SK-N-SH treated with all-trans-retinoic acid at 6 μM for 48 hours (cell line): ENCODE results near the gene TRIM44.
"Not testable (repeated sequence)": the region's sequence is repeated elsewhere in the genome, so short reads cannot be mapped to it uniquely, and the experiment has no call there.

ENCODE experiments used
- ATAC-seq: fragments of 200-7000 bp; cut with Tn5 transposase; 3 replicates; pipeline ENCODE4 v1.9.1; 2020; ENCODE audit warnings: mild to moderate bottlenecking, moderate library complexity
- ARNTL ChIP-seq: fragments of 450-650 bp; formaldehyde crosslinking; IDR thresholded peaks from 2 replicates; pipeline ENCODE4 v1.5.0; 2020; ENCODE audit warnings: low read depth, mild to moderate bottlenecking, moderate library complexity, borderline replicate concordance
- BACH2 ChIP-seq: fragments of 250-450 bp; sonication (Bioruptor Pico); IDR thresholded peaks from 2 replicates; pipeline ENCODE4 v1.9.0; 2021; ENCODE audit warnings: mild to moderate bottlenecking, borderline replicate concordance
- CREB5 ChIP-seq: fragments of 250-450 bp; sonication (Bioruptor Pico); IDR thresholded peaks from 2 replicates; pipeline ENCODE4 v1.5.1; 2020; ENCODE audit warnings: low read depth, mild to moderate bottlenecking, moderate library complexity
- CSDC2 ChIP-seq: fragments of 250-450 bp; sonication (Bioruptor Pico); IDR thresholded peaks from 2 replicates; pipeline ENCODE4 v1.5.0; 2020; ENCODE audit warnings: mild to moderate bottlenecking, moderate library complexity
- CSRNP3 ChIP-seq: fragments of 250-450 bp; sonication (Bioruptor Pico); IDR thresholded peaks from 2 replicates; pipeline ENCODE4 v1.5.1; 2021; ENCODE audit warnings: mild to moderate bottlenecking, moderate library complexity
- ESRRG ChIP-seq: fragments of 250-450 bp; sonication (Bioruptor Pico); IDR thresholded peaks from 2 replicates; pipeline ENCODE4 v1.6.1; 2021; ENCODE audit warnings: mild to moderate bottlenecking
- GLIS3 ChIP-seq: fragments of 250-450 bp; sonication (Bioruptor Pico); IDR thresholded peaks from 2 replicates; pipeline ENCODE4 v1.5.0; 2020; ENCODE audit warnings: mild to moderate bottlenecking, moderate library complexity
- ISL1 ChIP-seq: fragments of 250-450 bp; sonication (Bioruptor Pico); IDR thresholded peaks from 2 replicates; pipeline ENCODE4 v2.1.2; 2022; ENCODE audit warnings: mild to moderate bottlenecking, moderate library complexity
- PPARA ChIP-seq: fragments of 250-450 bp; sonication (Bioruptor Pico); IDR thresholded peaks from 2 replicates; pipeline ENCODE4 v1.5.0; 2020; ENCODE audit warnings: mild to moderate bottlenecking, borderline replicate concordance
- RARB ChIP-seq: fragments of 250-450 bp; sonication (Bioruptor Pico); IDR thresholded peaks from 2 replicates; pipeline ENCODE4 v1.8.0; 2021; ENCODE audit warnings: mild to moderate bottlenecking, moderate library complexity
- SNAI2 ChIP-seq: fragments of 250-450 bp; sonication (Bioruptor Pico); IDR thresholded peaks from 2 replicates; pipeline ENCODE4 v1.5.0; 2020; ENCODE audit warnings: mild to moderate bottlenecking, moderate library complexity
- TCF4 ChIP-seq: fragments of 250-450 bp; sonication (Bioruptor Pico); IDR thresholded peaks from 2 replicates; pipeline ENCODE4 v1.8.0; 2021; ENCODE audit warnings: mild to moderate bottlenecking, moderate library complexity, borderline replicate concordance
- TSHZ2 ChIP-seq: fragments of 250-450 bp; sonication (Bioruptor Pico); IDR thresholded peaks from 2 replicates; pipeline ENCODE4 v1.5.0; 2020; ENCODE audit warnings: mild to moderate bottlenecking, moderate library complexity
- ZC3H10 ChIP-seq: fragments of 250-450 bp; sonication (Bioruptor Pico); IDR thresholded peaks from 2 replicates; pipeline ENCODE4 v1.5.1; 2021; ENCODE audit warnings: mild to moderate bottlenecking, moderate library complexity
- ZFP3 ChIP-seq: fragments of 250-450 bp; sonication (Bioruptor Pico); IDR thresholded peaks from 2 replicates; pipeline ENCODE4 v1.5.0; 2020; ENCODE audit warnings: mild to moderate bottlenecking, moderate library complexity
- ZFP30 ChIP-seq: fragments of 450-650 bp; formaldehyde crosslinking; IDR thresholded peaks from 2 replicates; pipeline ENCODE4 v1.5.0; 2022; ENCODE audit warnings: mild to moderate bottlenecking, moderate library complexity
- ZNF565 ChIP-seq: fragments of 450-650 bp; formaldehyde crosslinking; conservative IDR thresholded peaks from 2 replicates; pipeline ENCODE4 v1.5.0; 2020; ENCODE audit warnings: low read depth, mild to moderate bottlenecking, moderate library complexity
- ZNF70 ChIP-seq: fragments of 450-650 bp; formaldehyde crosslinking; IDR thresholded peaks from 2 replicates; pipeline ENCODE4 v1.5.0; 2020; ENCODE audit warnings: mild to moderate bottlenecking, moderate library complexity
- ZNF8 ChIP-seq: fragments of 450-650 bp; formaldehyde crosslinking; IDR thresholded peaks from 2 replicates; pipeline ENCODE4 v1.5.0; 2020; ENCODE audit warnings: mild to moderate bottlenecking, moderate library complexity
- TF ChIP-seq, protein P1 (sequence below): fragments of 250-450 bp; sonication (Bioruptor Pico); IDR thresholded peaks from 2 replicates; pipeline ENCODE4 v1.8.0; 2020; ENCODE audit warnings: mild to moderate bottlenecking, moderate library complexity, borderline replicate concordance

The TRIM44 gene

DNA sequence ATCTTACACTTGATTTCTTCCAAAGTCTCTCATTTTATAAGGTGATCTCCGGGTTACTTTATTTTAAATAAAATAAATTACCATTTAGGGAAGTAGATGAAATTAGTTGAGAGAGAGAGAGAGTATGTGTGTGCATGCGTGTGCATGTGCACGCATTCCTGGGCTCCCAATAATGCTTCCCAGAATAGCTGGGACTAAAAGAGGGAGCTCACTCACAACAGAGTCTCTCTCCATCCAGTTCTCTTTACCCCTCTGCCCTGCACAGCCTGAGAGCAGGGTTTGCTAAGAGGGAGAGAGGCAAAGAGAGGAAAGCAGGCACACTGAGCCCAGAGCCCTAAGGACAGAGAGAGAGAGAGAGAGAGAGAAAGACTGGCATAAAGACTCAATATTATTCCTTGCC lies 11.3 kb upstream of the TRIM44 start:
- TF ChIP-seq CREB5 (CRISPR knock-in tag) = no peak
- no peak for TF ChIP-seq CSDC2
- no peak for TF ChIP-seq CSRNP3
- TF ChIP-seq, protein P1, sequence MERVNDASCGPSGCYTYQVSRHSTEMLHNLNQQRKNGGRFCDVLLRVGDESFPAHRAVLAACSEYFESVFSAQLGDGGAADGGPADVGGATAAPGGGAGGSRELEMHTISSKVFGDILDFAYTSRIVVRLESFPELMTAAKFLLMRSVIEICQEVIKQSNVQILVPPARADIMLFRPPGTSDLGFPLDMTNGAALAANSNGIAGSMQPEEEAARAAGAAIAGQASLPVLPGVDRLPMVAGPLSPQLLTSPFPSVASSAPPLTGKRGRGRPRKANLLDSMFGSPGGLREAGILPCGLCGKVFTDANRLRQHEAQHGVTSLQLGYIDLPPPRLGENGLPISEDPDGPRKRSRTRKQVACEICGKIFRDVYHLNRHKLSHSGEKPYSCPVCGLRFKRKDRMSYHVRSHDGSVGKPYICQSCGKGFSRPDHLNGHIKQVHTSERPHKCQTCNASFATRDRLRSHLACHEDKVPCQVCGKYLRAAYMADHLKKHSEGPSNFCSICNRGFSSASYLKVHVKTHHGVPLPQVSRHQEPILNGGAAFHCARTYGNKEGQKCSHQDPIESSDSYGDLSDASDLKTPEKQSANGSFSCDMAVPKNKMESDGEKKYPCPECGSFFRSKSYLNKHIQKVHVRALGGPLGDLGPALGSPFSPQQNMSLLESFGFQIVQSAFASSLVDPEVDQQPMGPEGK = no peak
- no peak for TF ChIP-seq ZNF565
- no peak for TF ChIP-seq BACH2 (CRISPR knock-in tag)
- TF ChIP-seq ZFP30 (CRISPR knock-in tag) = no peak
- TF ChIP-seq GLIS3 (CRISPR knock-in tag) = no peak
- TF ChIP-seq ZC3H10 = no peak
- no peak for TF ChIP-seq ZNF70 (CRISPR knock-in tag)
- no peak for TF ChIP-seq SNAI2
- no peak for TF ChIP-seq TCF4 (CRISPR knock-in tag)
- no peak for TF ChIP-seq ISL1 (CRISPR knock-in tag)
- TF ChIP-seq PPARA (CRISPR knock-in tag) = no peak
- TF ChIP-seq ARNTL = no peak
- ATAC-seq = no peak

GRCh38 chr11:35652786-35653185 lies 9.8 kb upstream of the TRIM44 start:
- not testable (repeated sequence) for ATAC-seq

GRCh38 chr11:35654711-35655110 lies 7.9 kb upstream of the TRIM44 start:
- TF ChIP-seq CSRNP3 (no peak), ISL1 (CRISPR knock-in tag) (no peak), CSDC2 (no peak), ZNF565 (no peak)
- TF ChIP-seq, protein P1 = no peak
- ATAC-seq = no peak

DNA sequence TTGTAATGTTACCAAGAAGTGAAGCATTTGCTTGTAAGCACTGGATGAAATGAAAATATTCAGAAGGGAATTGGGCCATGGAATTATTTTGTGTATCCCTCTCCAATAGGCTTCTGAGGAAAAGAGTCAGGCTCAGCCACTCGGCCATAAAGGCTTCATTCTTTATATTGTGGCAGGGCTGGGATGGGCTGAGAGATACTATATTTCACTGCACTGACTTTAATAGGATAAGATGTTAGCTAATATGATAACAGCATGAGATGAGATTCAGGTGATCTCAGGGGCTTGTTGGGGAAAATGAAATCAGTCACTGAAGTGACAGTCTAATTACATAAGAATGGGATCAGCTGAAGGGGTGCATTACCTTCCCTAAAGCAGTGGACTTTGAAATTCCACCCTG lies 7.3 kb upstream of the TRIM44 start:
- ATAC-seq = no peak
- TF ChIP-seq ZNF565 = no peak
- no peak for TF ChIP-seq CREB5 (CRISPR knock-in tag)
- no peak for TF ChIP-seq ARNTL
- TF ChIP-seq ISL1 (CRISPR knock-in tag) = no peak
- no peak for TF ChIP-seq GLIS3 (CRISPR knock-in tag)
- no peak for TF ChIP-seq RARB (CRISPR knock-in tag)
- TF ChIP-seq ZFP30 (CRISPR knock-in tag) = no peak
- no peak for TF ChIP-seq PPARA (CRISPR knock-in tag)
- no peak for TF ChIP-seq ZNF8 (CRISPR knock-in tag)
- no peak for TF ChIP-seq ZC3H10
- TF ChIP-seq TSHZ2 = no peak
- TF ChIP-seq, protein P1 = no peak
- TF ChIP-seq BACH2 (CRISPR knock-in tag) = no peak
- no peak for TF ChIP-seq ZFP3 (CRISPR knock-in tag)
- no peak for TF ChIP-seq SNAI2
- TF ChIP-seq CSDC2 = no peak
- TF ChIP-seq TCF4 (CRISPR knock-in tag) = no peak
- no peak for TF ChIP-seq ESRRG
